GM12878 (cell line): ENCODE data around the gene PCDHGB2. TPM values are rescaled to one million over a fixed set of nuclear protein-coding genes. Genes with fewer than 3 reads are reported as not detected.

Experiments used
- ATAC-seq: fragments of 200-7000 bp; cut with Tn5 transposase; 3 replicates; pipeline ENCODE4 v1.9.1; 2020; ENCODE audit warnings: mild to moderate bottlenecking, moderate library complexity
- BruUV-seq: library from RNA; stranded (reverse); fragments of 400-500 nt; replicated peaks from 2 replicates; lab custom pipeline; 2021; lab: Mats Ljungman, UMichigan
- CTCF ChIA-PET: fragments of 300-600 bp; sonication (Branson Sonifier 250); formaldehyde crosslinking; extraction: SDS; loops from one replicate; lab custom pipeline; 2021; ENCODE audit warnings: inconsistent platforms; lab: Yijun Ruan, JAX
- POLR2A ChIA-PET: fragments of 350-600 bp; formaldehyde crosslinking; extraction: SDS; loops from one replicate; lab custom pipeline; 2021; ENCODE audit warnings: inconsistent platforms; lab: Charles Lee
- RAD21 ChIA-PET: fragments of 300-600 bp; sonication (Branson Sonifier 250); formaldehyde crosslinking; loops from one replicate; lab custom pipeline; 2023; ENCODE audit warnings: antibody characterized with exemption; ENCODE audit not compliant: unreplicated experiment; lab: Charles Lee
- SMC1A ChIA-PET: fragments of 300-600 bp; sonication (Branson Sonifier 250); formaldehyde crosslinking; loops from one replicate; lab custom pipeline; 2023; ENCODE audit not compliant: unreplicated experiment, uncharacterized antibody; lab: Charles Lee
- DNase-seq: peaks from one replicate; pipeline ENCODE4 v3.0.0-alpha.2; 2011; ENCODE audit warnings: low read depth, low spot score
- FAIRE-seq: peaks from 3 replicates; lab custom pipeline; 2011; peaks lifted over from hg19 to GRCh38; lab: Jason Lieb, UNC
- H2AFZ ChIP-seq: 2 replicates; pipeline ENCODE4 v1.6.0; 2011; ENCODE audit warnings: low read depth, low read length, control low read depth; ENCODE audit not compliant: control insufficient read depth
- H3K27ac ChIP-seq: 2 replicates; pipeline ENCODE4 v1.5.1; 2011; ENCODE audit warnings: control low read depth; ENCODE audit not compliant: control insufficient read depth, insufficient read depth
- H3K27me3 ChIP-seq, 2 experiments: replicated peaks in 1 of 2; 2 replicates each; pipeline versions ENCODE4 v1.6.0 to v1.6.1; 2011; ENCODE audit warnings: low read length in 1 of 2; ENCODE audit not compliant: control insufficient read depth in 2 of 2, insufficient read depth in 2 of 2
- H3K36me3 ChIP-seq, 2 experiments: 2 replicates each; pipeline ENCODE4 v1.5.1; 2011; ENCODE audit warnings: low read length in 1 of 2; ENCODE audit not compliant: control insufficient read depth in 2 of 2, insufficient read depth in 2 of 2
- H3K4me1 ChIP-seq: 2 replicates; pipeline ENCODE4 v1.6.1; 2011; ENCODE audit warnings: mild to moderate bottlenecking, low read length, moderate library complexity, mixed read lengths; ENCODE audit not compliant: control insufficient read depth, insufficient read depth
- H3K4me2 ChIP-seq: 2 replicates; pipeline ENCODE4 v1.6.0; 2011; ENCODE audit warnings: control low read depth; ENCODE audit not compliant: control insufficient read depth, insufficient read depth
- H3K4me3 ChIP-seq: fragments of 200-600 bp; sonication (generic); 2 replicates; pipeline ENCODE4 v1.5.1; 2016
- H3K79me2 ChIP-seq: 2 replicates; pipeline ENCODE4 v1.6.0; 2011; ENCODE audit warnings: low read length; ENCODE audit not compliant: control insufficient read depth, insufficient read depth
- H3K9ac ChIP-seq: 2 replicates; pipeline ENCODE4 v1.8.0; 2011; ENCODE audit warnings: low read length, control low read depth, mixed read lengths; ENCODE audit not compliant: control insufficient read depth, insufficient read depth
- H3K9me3 ChIP-seq: replicated peaks from 3 replicates; pipeline ENCODE4 v1.5.1; 2011; ENCODE audit warnings: mild to moderate bottlenecking, low read length; ENCODE audit not compliant: control insufficient read depth, insufficient read depth
- H4K20me1 ChIP-seq: 2 replicates; pipeline ENCODE4 v1.6.0; 2011; ENCODE audit not compliant: control insufficient read depth, insufficient read depth
- ATF3 ChIP-seq: IDR thresholded peaks from 2 replicates; pipeline ENCODE4 v1.6.1; 2011; ENCODE audit warnings: low read depth, mild to moderate bottlenecking, low read length, moderate library complexity, borderline replicate concordance; ENCODE audit errors: extremely low read depth
- CBX5 ChIP-seq: sonication (generic); IDR thresholded peaks from 2 replicates; pipeline ENCODE4 v1.6.1; 2016; ENCODE audit warnings: low read depth, moderate library complexity, mild to moderate bottlenecking, inconsistent platforms
- CHD1 ChIP-seq: IDR thresholded peaks from 2 replicates; pipeline ENCODE4 v1.6.1; 2012; ENCODE audit warnings: low read depth, low read length, improper control_type of control experiment
- CREB1 ChIP-seq: IDR thresholded peaks from 2 replicates; pipeline ENCODE4 v1.6.1; 2012; ENCODE audit warnings: low read depth, mild to moderate bottlenecking, inconsistent platforms
- E4F1 ChIP-seq: fragments of 450-650 bp; IDR thresholded peaks from 2 replicates; pipeline ENCODE4 v1.6.1; 2018; ENCODE audit warnings: borderline replicate concordance, mild to moderate bottlenecking; ENCODE audit not compliant: partially characterized antibody
- EGR1 ChIP-seq, 2 experiments: IDR thresholded peaks; 1 replicate in 1 of 2; 2 replicates in 1 of 2; pipeline ENCODE4 v1.6.1; 2011 to 2012; ENCODE audit warnings: low read depth in 2 of 2, low read length in 2 of 2, borderline replicate concordance in 1 of 2, mild to moderate bottlenecking in 1 of 2, moderate library complexity in 1 of 2
- GATAD2B ChIP-seq: fragments of 450-650 bp; conservative IDR thresholded peaks from 2 replicates; pipeline ENCODE4 v1.6.1; 2017; ENCODE audit warnings: low read depth, mild to moderate bottlenecking, moderate library complexity
- HSF1 ChIP-seq: fragments of 150-350 bp; IDR thresholded peaks from 2 replicates; pipeline ENCODE4 v1.6.1; 2014; ENCODE audit warnings: mild to moderate bottlenecking, low read depth, low read length
- IRF5 ChIP-seq: fragments of 450-650 bp; IDR thresholded peaks from 2 replicates; pipeline ENCODE4 v1.6.1; 2017; ENCODE audit warnings: borderline replicate concordance
- MTA3 ChIP-seq: IDR thresholded peaks from 2 replicates; pipeline ENCODE4 v1.6.1; 2012; ENCODE audit warnings: low read length, inconsistent platforms, borderline replicate concordance
- NBN ChIP-seq: fragments of 450-650 bp; IDR thresholded peaks from 2 replicates; pipeline ENCODE4 v1.6.1; 2016
- NFXL1 ChIP-seq: fragments of 450-650 bp; IDR thresholded peaks from 2 replicates; pipeline ENCODE4 v1.6.1; 2017; ENCODE audit warnings: antibody characterized with exemption, mild to moderate bottlenecking, borderline replicate concordance
- POLR2AphosphoS5 ChIP-seq: IDR thresholded peaks from 2 replicates; pipeline ENCODE4 v1.6.1; 2011; ENCODE audit warnings: mild to moderate bottlenecking, low read length, inconsistent platforms
- RELA ChIP-seq: fragments of 450-650 bp; IDR thresholded peaks from 2 replicates; pipeline ENCODE4 v1.8.0; 2014; ENCODE audit warnings: borderline replicate concordance; ENCODE audit not compliant: partially characterized antibody
- SIX5 ChIP-seq: IDR thresholded peaks from 2 replicates; pipeline ENCODE4 v1.6.1; 2011; ENCODE audit warnings: mild to moderate bottlenecking, low read depth, low read length, moderate library complexity; ENCODE audit not compliant: severe bottlenecking
- SPI1 ChIP-seq: IDR thresholded peaks from 2 replicates; pipeline ENCODE4 v1.6.1; 2011; ENCODE audit warnings: low read depth, mild to moderate bottlenecking, low read length, moderate library complexity, borderline replicate concordance; ENCODE audit not compliant: insufficient read depth
- TBL1XR1 ChIP-seq: IDR thresholded peaks from 2 replicates; pipeline ENCODE4 v1.6.1; 2012; ENCODE audit warnings: low read depth, low read length, improper control_type of control experiment
- TCF12 ChIP-seq: IDR thresholded peaks from 2 replicates; pipeline ENCODE4 v1.6.1; 2011; ENCODE audit warnings: low read depth, mild to moderate bottlenecking, low read length
- WGBS: methylation state at CpG from one replicate; pipeline ENCODE4 v1.1.6; 2016; ENCODE audit warnings: low lambda C conversion rate; ENCODE audit not compliant: insufficient replicate concordance, insufficient coverage; ENCODE audit errors: missing lambda C conversion rate; 5-methylcytosine and 5-hydroxymethylcytosine counted together
- in situ Hi-C: fragments of 300-500 bp; cut with MboI; formaldehyde crosslinking; loops from 9 replicates; pipeline ENCODE4 v1.14.3; 2018; ENCODE audit warnings: mixed read lengths
- intact Hi-C: fragments of 100-400 bp; cut with micrococcal nuclease; formaldehyde crosslinking; loops from one replicate; pipeline ENCODE4 v1.14.2; 2022; ENCODE audit not compliant: unreplicated experiment
- polyA plus RNA-seq, 11 experiments: library from polyadenylated mRNA; depleted of rRNA in 4 of 11; unstranded in 6 of 11; stranded (reverse) in 5 of 11; fragments of >200 nt; fragmentation: Nextera tagmentation in 4 of 11; fragmentation: Illumina TruSeq in 1 of 11; extraction: Ambion mirVana in 4 of 11; extraction: Trizol in 1 of 11; gene quantifications; 1 replicate in 1 of 11; 2 replicates in 10 of 11; pipeline versions ENCODE4 v1.2.1 to v1.2.3, GENCODE V29; 2011 to 2016; ENCODE audit warnings: inconsistent platforms in 2 of 11, missing spikeins in 2 of 11, low read depth in 1 of 11
- total RNA-seq, 4 experiments: library from RNA; depleted of rRNA in 3 of 4; stranded (reverse); fragments of >200 nt in 3 of 4; fragmentation: Illumina TruSeq in 1 of 4; extraction: Trizol in 1 of 4; gene quantifications; 2 replicates each; pipeline versions ENCODE4 v1.2.1 to v1.2.3, GENCODE V29; 2013 to 2021

PCDHGB2 gene
- total and polyA plus RNA-seq, 10 of the 15 experiments (the other 5 are each of a cell fraction or from before 2014, with no cell fraction given): 0.06 to 0.38 (median 0.19) TPM; not detected in 2

- TF ChIP-seq IRF5: no peak
- no peak for TF ChIP-seq TCF12
- TF ChIP-seq POLR2AphosphoS5: no peak
- no peak for TF ChIP-seq RELA
Observed at GRCh38 chr5:141383345-141383744, 23.6 kb downstream of the PCDHGB2 start (continued).

- H4K20me1 ChIP-seq: no peaks in the 10 kb centered on the region
- ATAC-seq (no peak), DNase-seq (no peak), FAIRE-seq (no peak)
- CTCF ChIA-PET: no interaction called here
- WGBS: 95% methylated on average over 43 of the region's 43 CpGs
- RAD21 ChIA-PET: no interaction called here
- H3K4me2 ChIP-seq: no peak overlapping the region
- H2AFZ ChIP-seq: no peak overlapping the region
- SMC1A ChIA-PET: no interaction called here
- H3K9me3 ChIP-seq: peaks cover 5% of the 10 kb centered on the region; the same call in 2 of the 3 replicates
- no peak overlapping the region for H3K4me3 ChIP-seq
- no peaks in the 10 kb centered on the region for H3K4me1 ChIP-seq
- intact Hi-C loops: no loop called here
- no peaks in the 10 kb centered on the region for H3K36me3 ChIP-seq
- no peaks in the 10 kb centered on the region for H3K79me2 ChIP-seq
- BruUV-seq: no TSS peak
- POLR2A ChIA-PET: no interaction called here
- H3K27ac ChIP-seq: no peak overlapping the region
- H3K9ac ChIP-seq: no peak overlapping the region
- in situ Hi-C loops: no loop called here
- H3K27me3 ChIP-seq: no peaks in the 10 kb centered on the region
- TF ChIP-seq HSF1 (no peak), SIX5 (no peak), NFXL1 (no peak), CBX5 (no peak), EGR1 (IDR thresholded peaks at IDR 0.05; ENCODE audit: borderline replicate concordance in 1 of 2, low read depth in 2 of 2, low read length in 2 of 2) (no peak), CREB1 (no peak), E4F1 (no peak), SPI1 (no peak), CHD1 (no peak), NBN (no peak), ATF3 (no peak), GATAD2B (no peak), TBL1XR1 (no peak), MTA3 (no peak)
Observed at GRCh38 chr5:141384471-141385267, 24.9 kb downstream of the PCDHGB2 start.
